Panc1 (cell line): ENCODE results near the gene CHST11. TPM values are rescaled to one million over a fixed set of nuclear protein-coding genes. Genes with fewer than 3 reads are reported as not detected.

Source experiments
- ATAC-seq: fragments of 200-7000 bp; cut with Tn5 transposase; 2 replicates; pipeline ENCODE4 v1.9.1; 2020; ENCODE audit warnings: mild to moderate bottlenecking, moderate library complexity
- BruUV-seq: library from RNA; stranded (reverse); fragments of 400-500 nt; replicated peaks from 2 replicates; lab custom pipeline; 2021; lab: Mats Ljungman, UMichigan
- CTCF ChIA-PET: fragments of 300-600 bp; sonication (Branson Sonifier 250); formaldehyde crosslinking; loops from one replicate; lab custom pipeline; 2022; ENCODE audit warnings: antibody characterized with exemption; lab: Charles Lee
- POLR2A ChIA-PET: fragments of 300-600 bp; sonication (Branson Sonifier 250); formaldehyde crosslinking; loops from one replicate; lab custom pipeline; 2022; ENCODE audit warnings: antibody characterized with exemption; lab: Charles Lee
- DNase-seq: peaks from one replicate; pipeline ENCODE4 v3.0.0-alpha.2; 2010; ENCODE audit warnings: low read depth, low spot score
- H3K27ac ChIP-seq: 2 replicates; pipeline ENCODE4 v1.5.1; 2011; ENCODE audit warnings: mild to moderate bottlenecking, low read length, inconsistent platforms
- H3K27me3 ChIP-seq: fragments of 200-500 bp; sonication (Bioruptor generic); 2 replicates; pipeline ENCODE4 v1.6.0; 2014; ENCODE audit warnings: low read length, inconsistent platforms; ENCODE audit not compliant: control insufficient read depth, insufficient read depth
- H3K36me3 ChIP-seq: fragments of 200-500 bp; sonication (Bioruptor generic); 2 replicates; pipeline ENCODE4 v1.5.1; 2014; ENCODE audit warnings: inconsistent platforms, mild to moderate bottlenecking, low read length, moderate library complexity; ENCODE audit not compliant: control insufficient read depth, insufficient read depth
- H3K4me1 ChIP-seq: 2 replicates; pipeline ENCODE4 v1.5.1; 2011; ENCODE audit warnings: inconsistent platforms, mild to moderate bottlenecking, low read length, moderate library complexity; ENCODE audit not compliant: control insufficient read depth, insufficient read depth
- H3K4me3 ChIP-seq, 2 experiments: 2 replicates each; pipeline ENCODE4 v1.5.1; 2011 to 2012; ENCODE audit warnings: low read depth in 2 of 2, low read length in 2 of 2, mild to moderate bottlenecking in 2 of 2, inconsistent platforms in 1 of 2, moderate library complexity in 1 of 2
- H3K9me3 ChIP-seq: fragments of 200-500 bp; sonication (Bioruptor generic); 2 replicates; pipeline ENCODE4 v1.5.1; 2014; ENCODE audit warnings: low read depth, mild to moderate bottlenecking, inconsistent platforms, low read length, moderate library complexity; ENCODE audit not compliant: control insufficient read depth, insufficient read depth
- CTCF ChIP-seq: fragments of 450-650 bp; IDR thresholded peaks from 2 replicates; pipeline ENCODE4 v1.5.1; 2017; ENCODE audit warnings: mild to moderate bottlenecking
- POLR2AphosphoS5 ChIP-seq: IDR thresholded peaks from 2 replicates; pipeline ENCODE4 v1.6.1; 2012; ENCODE audit warnings: mild to moderate bottlenecking, low read depth, low read length, moderate library complexity
- SIN3A ChIP-seq: IDR thresholded peaks from 2 replicates; pipeline ENCODE4 v1.6.1; 2012; ENCODE audit warnings: low read depth, mild to moderate bottlenecking, low read length, moderate library complexity, borderline replicate concordance; ENCODE audit not compliant: insufficient read depth
- TCF7L2 ChIP-seq: IDR thresholded peaks from 2 replicates; pipeline ENCODE4 v1.6.1; 2011; ENCODE audit warnings: mild to moderate bottlenecking, low read depth, low read length, inconsistent platforms
- in situ Hi-C: cut with HindIII; loops from 2 replicates; pipeline ENCODE4 v1.10.0; 2016; ENCODE audit warnings: low sequenced_read_pairs, low pct_unique_long_range_greater_than_20kb
- intact Hi-C: fragments of 100-400 bp; cut with micrococcal nuclease; formaldehyde crosslinking; loops from one replicate; pipeline ENCODE4 v1.10.0; 2022; ENCODE audit not compliant: unreplicated experiment
- total RNA-seq: library from RNA; stranded (reverse); gene quantifications from one replicate; pipeline ENCODE4 v1.2.1, GENCODE V29; 2021; ENCODE audit not compliant: unreplicated experiment
- TF ChIP-seq, protein P1 (sequence below), 2 experiments: IDR thresholded peaks; 2 replicates each; pipeline ENCODE4 v1.6.1; 2011 to 2012; ENCODE audit warnings: low read depth in 2 of 2, control low read depth in 1 of 2, low read length in 1 of 2, mild to moderate bottlenecking in 1 of 2, moderate library complexity in 1 of 2; ENCODE audit not compliant: insufficient read depth in 1 of 2

CHST11 gene
- total RNA-seq, 1 experiment from 2014 or later, result 11.4 TPM

- in situ Hi-C loops (no loop called here), intact Hi-C loops (no loop called here)
- Histone ChIP-seq H3K36me3 (no peaks in the 10 kb centered on the region), H3K27ac (no peak overlapping the region), H3K4me3 (no peak overlapping the region), H3K9me3 (no peaks in the 10 kb centered on the region), H3K27me3 (no peaks in the 10 kb centered on the region), H3K4me1 (no peaks in the 10 kb centered on the region)
- TF ChIP-seq, protein P1, sequence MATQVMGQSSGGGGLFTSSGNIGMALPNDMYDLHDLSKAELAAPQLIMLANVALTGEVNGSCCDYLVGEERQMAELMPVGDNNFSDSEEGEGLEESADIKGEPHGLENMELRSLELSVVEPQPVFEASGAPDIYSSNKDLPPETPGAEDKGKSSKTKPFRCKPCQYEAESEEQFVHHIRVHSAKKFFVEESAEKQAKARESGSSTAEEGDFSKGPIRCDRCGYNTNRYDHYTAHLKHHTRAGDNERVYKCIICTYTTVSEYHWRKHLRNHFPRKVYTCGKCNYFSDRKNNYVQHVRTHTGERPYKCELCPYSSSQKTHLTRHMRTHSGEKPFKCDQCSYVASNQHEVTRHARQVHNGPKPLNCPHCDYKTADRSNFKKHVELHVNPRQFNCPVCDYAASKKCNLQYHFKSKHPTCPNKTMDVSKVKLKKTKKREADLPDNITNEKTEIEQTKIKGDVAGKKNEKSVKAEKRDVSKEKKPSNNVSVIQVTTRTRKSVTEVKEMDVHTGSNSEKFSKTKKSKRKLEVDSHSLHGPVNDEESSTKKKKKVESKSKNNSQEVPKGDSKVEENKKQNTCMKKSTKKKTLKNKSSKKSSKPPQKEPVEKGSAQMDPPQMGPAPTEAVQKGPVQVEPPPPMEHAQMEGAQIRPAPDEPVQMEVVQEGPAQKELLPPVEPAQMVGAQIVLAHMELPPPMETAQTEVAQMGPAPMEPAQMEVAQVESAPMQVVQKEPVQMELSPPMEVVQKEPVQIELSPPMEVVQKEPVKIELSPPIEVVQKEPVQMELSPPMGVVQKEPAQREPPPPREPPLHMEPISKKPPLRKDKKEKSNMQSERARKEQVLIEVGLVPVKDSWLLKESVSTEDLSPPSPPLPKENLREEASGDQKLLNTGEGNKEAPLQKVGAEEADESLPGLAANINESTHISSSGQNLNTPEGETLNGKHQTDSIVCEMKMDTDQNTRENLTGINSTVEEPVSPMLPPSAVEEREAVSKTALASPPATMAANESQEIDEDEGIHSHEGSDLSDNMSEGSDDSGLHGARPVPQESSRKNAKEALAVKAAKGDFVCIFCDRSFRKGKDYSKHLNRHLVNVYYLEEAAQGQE (IDR thresholded peaks at IDR 0.05; ENCODE audit: insufficient read depth in 1 of 2, low read depth in 2 of 2, low read length in 1 of 2), result no peak
- TF ChIP-seq TCF7L2, result no peak
- no peak for TF ChIP-seq POLR2AphosphoS5
- no peak for TF ChIP-seq SIN3A
- no peak for TF ChIP-seq CTCF
- no TSS peak for BruUV-seq
- DNase-seq (no peak), ATAC-seq (no peak)
- ChIA-PET CTCF (no interaction called here), POLR2A (interaction anchor here (0.7 kb wide), 1 partner anchor 13 kb away, joined by 3 read pairs; no protein-coding TSS in a partner anchor)
Observed at GRCh38 chr12:104620837-104621531, 164.2 kb downstream of the CHST11 start.

DNA sequence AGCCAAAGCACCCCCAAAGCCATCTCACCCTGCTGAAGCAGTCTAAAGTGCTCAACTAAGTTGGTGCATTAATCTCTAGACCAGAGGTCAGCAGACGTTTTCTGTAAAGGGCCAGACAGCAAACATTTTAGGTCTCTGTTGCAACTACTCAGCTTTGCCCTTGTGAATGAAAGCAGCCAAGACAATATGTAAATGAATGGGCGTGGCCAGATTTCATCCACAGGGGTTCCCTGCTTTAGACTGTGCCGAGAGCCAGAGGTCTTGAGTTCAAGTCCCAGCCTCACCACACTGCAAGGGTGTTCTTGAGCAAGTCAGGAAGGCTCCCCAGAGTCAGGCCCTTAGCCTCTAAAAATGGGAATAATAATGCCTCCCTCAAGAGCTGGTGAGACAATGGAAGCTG lies 166.2 kb downstream of the CHST11 start:
- ATAC-seq, result no peak
- POLR2A ChIA-PET, result no interaction called here
- intact Hi-C loops, result no loop called here
- H3K36me3 ChIP-seq, result no peaks in the 10 kb centered on the region
- no peaks in the 10 kb centered on the region for H3K9me3 ChIP-seq
- no peak overlapping the region for H3K4me3 ChIP-seq
- H3K4me1 ChIP-seq, result no peaks in the 10 kb centered on the region
- no peak for DNase-seq
- CTCF ChIA-PET, result no interaction called here
- in situ Hi-C loops, result no loop called here
- no peak overlapping the region for H3K27ac ChIP-seq
- no peaks in the 10 kb centered on the region for H3K27me3 ChIP-seq
- no TSS peak for BruUV-seq
- TF ChIP-seq TCF7L2, result no peak
- TF ChIP-seq SIN3A, result no peak
- TF ChIP-seq POLR2AphosphoS5, result no peak
- TF ChIP-seq, protein P1 (IDR thresholded peaks at IDR 0.05; ENCODE audit: insufficient read depth in 1 of 2, low read depth in 2 of 2, low read length in 1 of 2), result no peak
- no peak for TF ChIP-seq CTCF
